ENCODE measurements around the gene VPS37B. TPM values are rescaled to one million over a fixed set of nuclear protein-coding genes. Genes with fewer than 3 reads are reported as not detected.
A peak's percentile ranks its signal among the peaks of the same experiment; 100 is the strongest.

The VPS37B gene
- total RNA-seq, 1 donor from 2014 or later: 34.9 TPM

DNA sequence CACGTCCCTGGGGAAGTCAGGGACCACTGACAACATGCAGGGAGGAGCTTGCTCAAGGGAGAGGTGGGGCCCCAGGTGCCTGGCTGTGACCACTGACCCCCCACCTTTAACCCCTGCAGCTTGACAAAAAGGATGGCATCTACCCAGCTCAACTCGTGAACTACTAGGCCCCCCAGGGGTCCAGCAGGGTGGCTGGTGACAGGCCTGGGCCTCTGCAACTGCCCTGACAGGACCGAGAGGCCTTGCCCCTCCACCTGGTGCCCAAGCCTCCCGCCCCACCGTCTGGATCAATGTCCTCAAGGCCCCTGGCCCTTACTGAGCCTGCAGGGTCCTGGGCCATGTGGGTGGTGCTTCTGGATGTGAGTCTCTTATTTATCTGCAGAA, 34.3 kb downstream of the VPS37B start:
- Histone ChIP-seq H3K4me3 (no peak overlapping the region), H3K4me1 (peaks cover 32% of the 10 kb centered on the region), H3K27me3 (no peaks in the 10 kb centered on the region), H3K27ac (peak overlapping the region; percentile 37), H3K9me3 (no peaks in the 10 kb centered on the region), H3K36me3 (peaks cover 0 to 21% of the 10 kb centered on the region in 2 donors)
- intact Hi-C loops (cut with DNase I): no loop called here
- TF ChIP-seq POLR2A (IDR thresholded peaks at IDR 0.05) (no peak), POLR2AphosphoS5 (IDR thresholded peaks at IDR 0.05; ENCODE audit: insufficient read depth in 1 of 2, low read depth in 1 of 2) (no peak)
- TF ChIP-seq, protein P1, sequence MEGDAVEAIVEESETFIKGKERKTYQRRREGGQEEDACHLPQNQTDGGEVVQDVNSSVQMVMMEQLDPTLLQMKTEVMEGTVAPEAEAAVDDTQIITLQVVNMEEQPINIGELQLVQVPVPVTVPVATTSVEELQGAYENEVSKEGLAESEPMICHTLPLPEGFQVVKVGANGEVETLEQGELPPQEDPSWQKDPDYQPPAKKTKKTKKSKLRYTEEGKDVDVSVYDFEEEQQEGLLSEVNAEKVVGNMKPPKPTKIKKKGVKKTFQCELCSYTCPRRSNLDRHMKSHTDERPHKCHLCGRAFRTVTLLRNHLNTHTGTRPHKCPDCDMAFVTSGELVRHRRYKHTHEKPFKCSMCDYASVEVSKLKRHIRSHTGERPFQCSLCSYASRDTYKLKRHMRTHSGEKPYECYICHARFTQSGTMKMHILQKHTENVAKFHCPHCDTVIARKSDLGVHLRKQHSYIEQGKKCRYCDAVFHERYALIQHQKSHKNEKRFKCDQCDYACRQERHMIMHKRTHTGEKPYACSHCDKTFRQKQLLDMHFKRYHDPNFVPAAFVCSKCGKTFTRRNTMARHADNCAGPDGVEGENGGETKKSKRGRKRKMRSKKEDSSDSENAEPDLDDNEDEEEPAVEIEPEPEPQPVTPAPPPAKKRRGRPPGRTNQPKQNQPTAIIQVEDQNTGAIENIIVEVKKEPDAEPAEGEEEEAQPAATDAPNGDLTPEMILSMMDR (IDR thresholded peaks at IDR 0.05): no peak
- no peak for DNase-seq (ENCODE audit: extremely low spot score in 2 of 2)

DNA sequence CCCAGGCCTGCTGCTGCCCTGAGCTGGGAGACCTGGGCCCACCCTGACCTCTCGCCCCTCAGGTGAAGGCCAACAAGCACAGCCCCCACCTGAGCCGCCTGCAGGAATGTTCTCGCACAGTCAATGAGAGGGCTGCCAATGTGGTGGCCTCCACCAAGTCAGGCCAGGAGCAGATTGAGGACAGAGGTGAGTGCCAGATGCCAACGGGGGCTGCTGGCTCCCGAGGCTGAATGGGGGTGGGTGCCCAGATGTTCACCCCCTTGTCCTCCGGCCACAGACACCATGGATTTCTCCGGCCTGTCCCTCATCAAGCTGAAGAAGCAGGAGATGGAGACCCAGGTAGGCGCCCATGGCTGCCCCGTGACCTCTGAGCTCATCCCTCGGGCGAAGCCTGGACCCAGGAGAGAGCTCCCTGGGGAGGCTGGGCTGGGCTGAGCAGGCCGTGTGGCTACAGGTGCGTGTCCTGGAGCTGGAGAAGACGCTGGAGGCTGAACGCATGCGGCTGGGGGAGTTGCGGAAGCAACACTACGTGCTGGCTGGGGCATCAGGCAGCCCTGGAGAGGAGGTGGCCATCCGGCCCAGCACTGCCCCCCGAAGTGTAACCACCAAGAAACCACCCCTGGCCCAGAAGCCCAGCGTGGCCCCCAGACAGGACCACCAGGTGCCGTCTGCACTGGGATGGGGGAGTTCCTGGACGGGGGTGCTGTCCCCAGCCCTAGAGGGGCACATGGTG, 34.9 kb downstream of the VPS37B start:
- DNase-seq (ENCODE audit: extremely low spot score in 2 of 2): no peak
- peaks cover 0 to 20% of the 10 kb centered on the region in 2 donors for H3K36me3 ChIP-seq
- TF ChIP-seq POLR2AphosphoS5 (IDR thresholded peaks at IDR 0.05; ENCODE audit: insufficient read depth in 1 of 2, low read depth in 1 of 2) (no peak), POLR2A (IDR thresholded peaks at IDR 0.05) (no peak)
- TF ChIP-seq, protein P1 (IDR thresholded peaks at IDR 0.05): no peak

DNA sequence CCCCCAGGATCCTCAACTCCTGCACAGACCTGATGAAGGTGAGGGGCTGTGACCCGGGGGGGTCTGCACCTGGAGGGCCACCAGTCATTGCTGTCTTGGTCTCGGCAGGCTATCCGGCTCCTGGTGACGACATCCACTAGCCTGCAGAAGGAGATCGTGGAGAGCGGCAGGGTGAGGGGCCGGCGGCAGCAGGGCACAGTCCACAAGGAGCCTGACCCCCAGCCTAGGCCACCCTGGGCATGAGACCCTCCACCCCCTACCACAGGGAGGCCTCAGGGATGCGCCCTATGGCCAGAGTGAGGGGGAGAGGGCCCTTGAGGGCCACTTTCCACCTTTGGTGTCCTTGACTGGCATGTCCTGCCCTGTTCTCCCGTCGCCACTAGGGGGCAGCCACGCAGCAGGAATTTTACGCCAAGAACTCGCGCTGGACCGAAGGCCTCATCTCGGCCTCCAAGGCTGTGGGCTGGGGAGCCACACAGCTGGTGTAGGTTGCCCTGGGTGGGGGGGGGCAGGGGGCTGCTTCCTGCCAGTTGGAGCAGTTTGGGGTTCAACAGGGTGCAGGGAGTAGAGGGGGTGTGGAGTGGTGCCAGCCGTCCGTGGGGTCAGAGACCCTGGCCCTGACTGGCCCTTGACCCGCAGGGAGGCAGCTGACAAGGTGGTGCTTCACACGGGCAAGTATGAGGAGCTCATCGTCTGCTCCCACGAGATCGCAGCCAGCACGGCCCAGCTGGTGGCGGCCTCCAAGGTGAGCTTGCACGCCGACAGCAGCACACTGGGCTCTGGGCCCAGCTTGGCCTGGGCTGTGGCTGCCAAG, 35.7 kb downstream of the VPS37B start:
- Histone ChIP-seq H3K27me3 (no peaks in the 10 kb centered on the region), H3K27ac (peak overlapping the region; percentile 40), H3K4me3 (no peak overlapping the region), H3K36me3 (peaks cover 0 to 26% of the 10 kb centered on the region in 2 donors), H3K9me3 (no peaks in the 10 kb centered on the region), H3K4me1 (peaks cover 32% of the 10 kb centered on the region)
- intact Hi-C loops (cut with DNase I): no loop called here
- TF ChIP-seq POLR2A (IDR thresholded peaks at IDR 0.05) (no peak), POLR2AphosphoS5 (IDR thresholded peaks at IDR 0.05; ENCODE audit: insufficient read depth in 1 of 2, low read depth in 1 of 2) (peak in 1 of 2 donors; percentile 25)
- TF ChIP-seq, protein P1 (IDR thresholded peaks at IDR 0.05): peak; percentile 93 to 97 (median 97)
- DNase-seq (ENCODE audit: extremely low spot score in 2 of 2): no peak

More for the DNA sequence above, 34.9 kb downstream of the VPS37B start:
- H3K27ac ChIP-seq: peak overlapping the region; percentile 40
- no peaks in the 10 kb centered on the region for H3K27me3 ChIP-seq
- no peaks in the 10 kb centered on the region for H3K9me3 ChIP-seq
- intact Hi-C loops (cut with DNase I): no loop called here
- no peak overlapping the region for H3K4me3 ChIP-seq
- peaks cover 32% of the 10 kb centered on the region for H3K4me1 ChIP-seq

DNA sequence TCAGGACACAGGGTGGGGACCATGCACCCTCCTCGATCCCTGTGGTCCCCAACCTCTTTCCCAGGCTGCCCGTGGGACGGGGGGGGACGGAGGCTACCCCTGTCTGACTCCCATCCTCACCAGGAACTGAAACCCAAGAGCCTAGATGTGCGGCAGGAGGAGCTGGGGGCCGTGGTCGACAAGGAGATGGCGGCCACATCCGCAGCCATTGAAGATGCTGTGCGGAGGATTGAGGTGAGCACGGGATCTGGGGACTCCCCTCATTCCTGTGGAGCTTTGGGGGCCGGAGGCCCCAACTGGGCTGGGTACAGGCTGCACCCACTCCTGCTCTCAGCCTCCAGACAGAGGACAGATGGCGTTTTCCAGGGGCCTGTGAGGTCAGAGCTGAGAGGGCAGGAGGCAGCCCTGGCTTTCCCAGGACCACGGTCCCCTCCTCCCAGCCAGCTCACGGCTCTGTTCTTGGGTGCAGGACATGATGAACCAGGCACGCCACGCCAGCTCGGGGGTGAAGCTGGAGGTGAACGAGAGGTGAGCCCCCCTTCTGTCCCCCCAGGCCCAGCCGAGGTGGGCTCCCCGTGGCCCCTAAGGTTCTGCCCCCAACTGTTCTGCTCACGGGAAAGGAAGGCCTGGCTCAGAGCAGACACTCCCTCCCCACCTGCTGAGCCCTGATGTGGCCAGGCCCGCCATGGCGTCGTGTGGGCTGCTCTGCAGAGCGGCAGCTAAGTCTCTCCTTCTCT, 36.5 kb downstream of the VPS37B start:
- intact Hi-C loops (cut with DNase I): loop anchor here (2.0 kb wide), 1 partner anchor 91 kb away; no protein-coding TSS in a partner anchor
- H3K9me3 ChIP-seq: no peaks in the 10 kb centered on the region
- H3K27ac ChIP-seq: no peak overlapping the region
- DNase-seq (ENCODE audit: extremely low spot score in 2 of 2): no peak
- no peak overlapping the region for H3K4me3 ChIP-seq
- TF ChIP-seq POLR2A (IDR thresholded peaks at IDR 0.05) (no peak), POLR2AphosphoS5 (IDR thresholded peaks at IDR 0.05; ENCODE audit: insufficient read depth in 1 of 2, low read depth in 1 of 2) (no peak)
- TF ChIP-seq, protein P1 (IDR thresholded peaks at IDR 0.05): no peak
- peaks cover 32% of the 10 kb centered on the region for H3K4me1 ChIP-seq
- H3K36me3 ChIP-seq: peaks cover 0 to 25% of the 10 kb centered on the region in 2 donors
- H3K27me3 ChIP-seq: no peaks in the 10 kb centered on the region
